Measurements from ENCODE around the gene MAP6D1.

DNA sequence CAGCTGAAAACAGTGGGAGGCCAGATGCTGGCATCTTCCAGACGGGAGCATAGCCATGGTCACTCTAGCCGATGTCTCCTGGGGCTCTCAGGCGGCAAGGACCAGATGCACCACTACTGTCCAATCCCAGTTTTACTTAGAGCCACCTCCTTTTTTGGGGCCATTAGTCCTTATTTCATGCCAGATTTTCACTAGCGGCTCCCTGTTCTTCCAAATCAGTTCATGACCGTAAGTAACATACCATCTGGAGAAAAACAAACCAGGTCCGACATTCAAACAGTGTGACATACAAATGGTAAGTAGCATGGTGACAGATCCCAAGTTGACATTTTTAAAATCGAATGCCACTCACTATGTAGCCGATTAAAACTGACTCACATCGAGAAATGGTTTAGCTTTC, 4.1 kb upstream of the MAP6D1 start:
- no peak for TF ChIP-seq CTCF (IDR thresholded peaks at IDR 0.05)
- no peak for TF ChIP-seq POLR2A (IDR thresholded peaks at IDR 0.05)

All from adrenal gland (tissue), 5 donors.